VCaP (cell line): ENCODE measurements around the gene RGL3.

ENCODE experiments used
- H3K27ac ChIP-seq: fragments of 450-650 bp; 2 replicates; pipeline ENCODE4 v1.5.1; 2017
- TF ChIP-seq, protein P1 (sequence below): fragments of 450-650 bp; conservative IDR thresholded peaks from 2 replicates; pipeline ENCODE4 v1.5.1; 2017; ENCODE audit warnings: mild to moderate bottlenecking, moderate library complexity

The RGL3 gene

DNA sequence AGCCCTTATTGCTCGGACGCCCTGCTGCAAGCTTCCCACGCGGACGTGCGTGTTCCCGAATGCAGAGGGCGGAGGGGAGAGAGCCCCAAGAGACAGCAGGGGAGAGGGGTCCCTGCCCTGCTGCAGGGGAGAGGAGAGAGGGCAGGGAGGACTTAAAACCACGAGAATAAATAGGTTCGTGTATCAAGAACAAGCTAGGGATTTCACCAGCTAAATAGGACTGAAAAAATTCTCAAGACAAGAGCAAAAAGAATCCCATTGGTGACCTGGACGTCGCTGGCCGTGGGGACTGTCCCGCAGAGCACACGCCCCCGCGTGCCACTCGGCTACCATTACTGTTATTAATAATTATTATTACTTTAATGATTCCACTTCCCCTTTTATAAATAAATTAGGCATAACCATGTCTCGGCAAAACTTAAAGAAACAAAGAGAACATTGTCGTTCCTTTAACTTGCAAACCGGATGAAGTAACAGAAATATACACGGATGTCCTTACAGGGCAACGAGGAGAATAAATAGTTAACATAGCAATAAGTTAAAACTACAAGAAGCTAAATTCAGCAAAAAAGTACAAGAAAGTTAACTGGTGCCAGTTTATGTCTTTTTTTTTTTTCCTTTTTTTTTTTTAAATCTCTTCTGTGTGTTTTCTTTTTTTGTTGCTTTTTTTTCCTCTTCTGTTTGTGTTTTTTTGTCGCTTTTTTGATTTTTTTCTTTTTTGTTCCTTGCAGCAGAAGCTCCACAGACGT lies 32.9 kb upstream of the RGL3 start:
- TF ChIP-seq, protein P1, sequence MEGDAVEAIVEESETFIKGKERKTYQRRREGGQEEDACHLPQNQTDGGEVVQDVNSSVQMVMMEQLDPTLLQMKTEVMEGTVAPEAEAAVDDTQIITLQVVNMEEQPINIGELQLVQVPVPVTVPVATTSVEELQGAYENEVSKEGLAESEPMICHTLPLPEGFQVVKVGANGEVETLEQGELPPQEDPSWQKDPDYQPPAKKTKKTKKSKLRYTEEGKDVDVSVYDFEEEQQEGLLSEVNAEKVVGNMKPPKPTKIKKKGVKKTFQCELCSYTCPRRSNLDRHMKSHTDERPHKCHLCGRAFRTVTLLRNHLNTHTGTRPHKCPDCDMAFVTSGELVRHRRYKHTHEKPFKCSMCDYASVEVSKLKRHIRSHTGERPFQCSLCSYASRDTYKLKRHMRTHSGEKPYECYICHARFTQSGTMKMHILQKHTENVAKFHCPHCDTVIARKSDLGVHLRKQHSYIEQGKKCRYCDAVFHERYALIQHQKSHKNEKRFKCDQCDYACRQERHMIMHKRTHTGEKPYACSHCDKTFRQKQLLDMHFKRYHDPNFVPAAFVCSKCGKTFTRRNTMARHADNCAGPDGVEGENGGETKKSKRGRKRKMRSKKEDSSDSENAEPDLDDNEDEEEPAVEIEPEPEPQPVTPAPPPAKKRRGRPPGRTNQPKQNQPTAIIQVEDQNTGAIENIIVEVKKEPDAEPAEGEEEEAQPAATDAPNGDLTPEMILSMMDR = no peak
- no peak overlapping the region for H3K27ac ChIP-seq

DNA sequence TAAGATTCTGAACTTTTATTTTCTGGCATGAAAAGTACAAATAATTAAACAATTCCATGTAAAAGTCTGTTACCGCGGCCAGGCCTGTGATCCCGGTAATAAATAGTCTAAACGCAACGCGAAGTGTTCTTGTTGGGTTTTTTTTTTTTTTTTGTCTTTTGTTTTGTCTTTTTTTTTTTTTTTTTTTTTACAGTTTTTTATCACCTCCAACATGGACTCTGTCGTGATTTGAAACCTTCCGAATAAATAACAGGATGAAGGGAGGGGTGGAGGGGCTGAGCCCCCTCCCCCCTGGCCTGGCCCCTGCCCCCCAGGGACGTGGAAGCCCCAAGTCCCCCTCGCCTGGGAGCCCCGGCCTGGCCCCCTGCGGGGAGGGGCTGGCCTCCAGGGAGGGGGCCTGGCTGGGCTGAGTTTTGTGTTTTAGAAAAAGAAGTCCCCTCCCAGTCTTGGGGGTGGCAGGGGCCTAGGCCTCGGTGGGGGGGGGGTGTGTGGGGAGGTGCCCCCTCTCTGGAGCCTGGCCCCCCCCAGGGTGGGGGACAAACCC lies 32.3 kb upstream of the RGL3 start:
- TF ChIP-seq, protein P1 = no peak
- no peak overlapping the region for H3K27ac ChIP-seq

DNA sequence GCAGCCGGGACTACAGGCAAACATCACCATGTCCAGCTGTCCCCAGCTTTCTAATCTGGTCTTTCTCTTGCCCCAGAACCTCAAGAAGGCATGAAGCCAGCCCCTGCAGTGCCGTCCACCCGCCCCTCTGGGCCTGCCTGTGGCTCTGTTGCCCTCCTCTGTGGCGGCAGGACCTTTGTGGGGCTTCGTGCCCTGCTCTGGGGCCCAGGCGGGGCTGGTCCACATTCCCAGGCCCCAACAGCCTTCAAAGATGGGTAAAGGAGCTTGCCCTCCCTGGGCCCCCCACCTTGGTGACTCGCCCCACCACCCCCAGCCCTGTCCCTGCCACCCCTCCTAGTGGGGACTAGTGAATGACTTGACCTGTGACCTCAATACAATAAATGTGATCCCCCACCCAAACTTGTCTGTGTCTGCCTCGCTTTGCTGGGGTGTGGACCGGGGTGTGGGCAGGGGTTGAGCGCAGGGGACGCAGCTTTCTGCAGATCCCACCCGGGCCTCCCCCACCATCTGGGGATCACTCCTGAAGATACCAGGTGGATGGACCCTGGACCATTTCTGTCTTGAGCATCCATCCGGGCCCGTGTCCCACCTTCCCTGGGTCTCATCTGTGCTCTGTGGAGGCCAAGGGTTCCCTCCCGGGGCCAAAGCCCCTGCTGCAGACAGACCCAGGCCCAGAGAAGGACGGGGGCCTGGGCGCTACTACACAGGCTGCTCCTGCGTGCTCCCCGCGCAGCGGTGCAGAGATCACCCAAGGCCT lies 31.6 kb upstream of the RGL3 start:
- TF ChIP-seq, protein P1 = no peak
- no peak overlapping the region for H3K27ac ChIP-seq

DNA sequence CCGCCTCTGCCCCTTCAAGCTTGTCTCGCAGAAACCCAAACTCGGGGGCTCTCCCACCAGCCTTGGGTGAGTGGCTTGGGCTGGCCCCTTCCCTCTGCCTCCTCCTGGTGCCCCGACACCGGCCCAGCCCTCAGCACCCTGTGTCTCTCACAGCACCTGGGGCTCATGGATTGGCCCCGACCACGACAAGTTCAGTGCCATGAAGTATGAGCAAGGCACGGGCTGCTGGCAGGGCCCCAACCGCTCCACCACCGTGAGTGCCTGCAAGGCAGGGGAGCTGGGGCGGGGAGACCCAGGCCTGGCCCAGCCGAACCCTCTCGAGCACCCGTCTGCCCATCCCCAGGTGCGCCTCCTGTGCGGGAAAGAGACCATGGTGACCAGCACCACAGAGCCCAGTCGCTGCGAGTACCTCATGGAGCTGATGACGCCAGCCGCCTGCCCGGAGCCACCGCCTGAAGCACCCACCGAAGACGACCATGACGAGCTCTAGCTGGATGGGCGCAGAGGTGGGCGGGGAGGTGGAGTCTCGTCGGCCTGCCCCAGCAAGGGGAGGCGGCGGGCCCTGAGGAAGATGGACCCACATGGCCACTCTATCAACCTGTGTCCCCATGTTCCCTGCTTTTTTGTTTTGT lies 29.9 kb upstream of the RGL3 start:
- no peak overlapping the region for H3K27ac ChIP-seq
- TF ChIP-seq, protein P1 = no peak

DNA sequence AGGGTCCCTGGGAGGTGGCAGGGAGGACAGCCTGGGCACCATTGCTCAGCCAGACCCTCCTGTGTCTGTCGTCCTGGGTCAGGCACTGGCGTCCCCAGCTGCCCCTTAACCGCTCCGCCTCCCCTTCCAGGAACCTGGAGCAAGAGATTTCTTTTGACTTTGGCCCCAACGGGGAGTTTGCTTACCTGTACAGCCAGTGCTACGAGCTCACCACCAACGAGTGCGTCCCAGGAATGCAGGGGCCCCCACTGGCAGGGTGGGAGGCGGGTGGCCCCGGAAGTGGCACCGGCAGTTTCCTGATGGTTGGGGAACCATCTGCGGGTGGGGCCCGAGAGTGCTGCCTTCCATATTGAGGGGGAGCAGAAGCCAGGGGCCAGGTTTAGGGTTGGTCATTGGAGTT lies 29.3 kb upstream of the RGL3 start:
- TF ChIP-seq, protein P1 = no peak
- H3K27ac ChIP-seq = no peak overlapping the region

DNA sequence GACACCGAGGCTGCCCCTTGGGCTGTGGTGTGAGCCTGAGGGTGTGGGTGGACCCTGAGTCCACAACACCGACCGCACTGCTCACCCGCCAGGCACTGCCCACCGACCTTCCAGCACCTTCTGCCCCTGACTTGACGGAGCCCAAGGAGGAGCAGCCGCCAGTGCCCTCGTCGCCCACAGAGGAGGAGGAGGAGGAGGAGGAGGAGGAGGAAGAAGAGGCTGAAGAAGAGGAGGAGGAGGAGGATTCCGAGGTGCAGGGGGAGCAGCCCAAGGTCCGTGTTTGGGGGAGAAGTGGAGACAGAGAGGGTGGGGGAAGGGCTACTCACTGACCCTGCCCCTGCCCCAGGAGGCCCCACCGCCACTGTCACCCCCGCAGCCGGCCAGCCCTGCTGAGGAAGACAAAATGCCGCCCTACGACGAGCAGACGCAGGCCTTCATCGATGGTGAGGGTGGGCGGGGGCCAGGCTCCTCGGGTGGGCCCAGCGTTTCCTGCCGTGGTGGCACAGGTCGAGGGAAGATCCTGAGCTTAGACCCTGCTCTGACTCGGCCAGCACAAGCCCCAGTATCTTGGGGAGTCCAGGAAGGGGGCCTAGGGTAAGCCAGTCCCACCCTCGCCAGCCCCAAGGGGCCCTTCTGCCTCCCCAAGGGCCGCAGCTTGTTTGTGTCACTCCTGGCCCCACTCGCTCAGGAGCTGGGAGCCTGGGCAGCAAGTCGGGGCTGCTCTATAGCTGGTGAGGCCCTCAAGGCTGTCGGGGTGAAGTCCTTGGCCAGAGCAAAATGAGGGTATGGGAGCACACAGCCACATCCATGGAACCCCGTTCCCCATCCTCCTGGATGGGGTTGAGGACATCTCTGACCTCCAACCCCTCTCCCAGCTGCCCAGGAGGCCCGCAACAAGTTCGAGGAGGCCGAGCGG lies 28.5 kb upstream of the RGL3 start:
- TF ChIP-seq, protein P1 = no peak

More for the DNA sequence above, 28.5 kb upstream of the RGL3 start:
- H3K27ac ChIP-seq = no peak overlapping the region
